ENCODE measurements around the gene KIAA1217. TPM values are rescaled to one million over a fixed set of nuclear protein-coding genes. Genes with fewer than 3 reads are reported as not detected.

The KIAA1217 gene
- polyA plus RNA-seq, 1 donor = 54.9 TPM

- H3K4me3 ChIP-seq (ENCODE audit: low read length) = no peak overlapping the region
- no peak for DNase-seq
- H3K4me1 ChIP-seq (ENCODE audit: control insufficient read depth, insufficient read depth, low read length) = no peaks in the 10 kb centered on the region
- H3K9me3 ChIP-seq (ENCODE audit: control insufficient read depth, low read depth, low read length) = peaks cover 2% of the 10 kb centered on the region
- no peaks in the 10 kb centered on the region for H3K27me3 ChIP-seq (ENCODE audit: control insufficient read depth, insufficient read depth, low read length)
- whole genome bisulfite sequencing (ENCODE audit: insufficient coverage, low lambda C conversion rate) = no CpG with 5 or more reads among the region's 11 CpGs
- peaks cover 5% of the 10 kb centered on the region for H3K36me3 ChIP-seq (ENCODE audit: control insufficient read depth, insufficient read depth, low read length)
- H3K27ac ChIP-seq (ENCODE audit: low read length) = no peak overlapping the region
Observed at GRCh38 chr10:24307696-24308485, 99.0 kb downstream of the KIAA1217 start.

- no peak overlapping the region for H3K4me3 ChIP-seq (ENCODE audit: low read length)
- WGBS (ENCODE audit: insufficient coverage, low lambda C conversion rate) = no CpG with 5 or more reads among the region's 5 CpGs
- H3K9me3 ChIP-seq (ENCODE audit: control insufficient read depth, low read depth, low read length) = peaks cover 2% of the 10 kb centered on the region
- H3K27me3 ChIP-seq (ENCODE audit: control insufficient read depth, insufficient read depth, low read length) = no peaks in the 10 kb centered on the region
- H3K36me3 ChIP-seq (ENCODE audit: control insufficient read depth, insufficient read depth, low read length) = peaks cover 5% of the 10 kb centered on the region
- no peak overlapping the region for H3K27ac ChIP-seq (ENCODE audit: low read length)
- no peaks in the 10 kb centered on the region for H3K4me1 ChIP-seq (ENCODE audit: control insufficient read depth, insufficient read depth, low read length)
- DNase-seq = no peak
Observed at GRCh38 chr10:24310104-24310503, 101.2 kb downstream of the KIAA1217 start.

- Histone ChIP-seq H3K27me3 (ENCODE audit: control insufficient read depth, insufficient read depth, low read length) (no peaks in the 10 kb centered on the region), H3K4me3 (ENCODE audit: low read length) (no peak overlapping the region), H3K27ac (ENCODE audit: low read length) (no peak overlapping the region), H3K9me3 (ENCODE audit: control insufficient read depth, low read depth, low read length) (peaks cover 2% of the 10 kb centered on the region), H3K36me3 (ENCODE audit: control insufficient read depth, insufficient read depth, low read length) (peaks cover 5% of the 10 kb centered on the region), H3K4me1 (ENCODE audit: control insufficient read depth, insufficient read depth, low read length) (no peaks in the 10 kb centered on the region)
- DNase-seq = no peak
- WGBS (ENCODE audit: insufficient coverage, low lambda C conversion rate) = 83% methylated on average over 1 of the region's 6 CpGs
Observed at GRCh38 chr10:24311888-24312287, 103.0 kb downstream of the KIAA1217 start.

- H3K4me1 ChIP-seq (ENCODE audit: control insufficient read depth, insufficient read depth, low read length) = peaks cover 2% of the 10 kb centered on the region
- H3K27ac ChIP-seq (ENCODE audit: low read length) = no peak overlapping the region
- WGBS (ENCODE audit: insufficient coverage, low lambda C conversion rate) = no CpG with 5 or more reads among the region's 10 CpGs
- no peaks in the 10 kb centered on the region for H3K27me3 ChIP-seq (ENCODE audit: control insufficient read depth, insufficient read depth, low read length)
- peaks cover 2% of the 10 kb centered on the region for H3K9me3 ChIP-seq (ENCODE audit: control insufficient read depth, low read depth, low read length)
- no peak for DNase-seq
- H3K36me3 ChIP-seq (ENCODE audit: control insufficient read depth, insufficient read depth, low read length) = peaks cover 5% of the 10 kb centered on the region
- H3K4me3 ChIP-seq (ENCODE audit: low read length) = no peak overlapping the region
Observed at GRCh38 chr10:24313283-24313682, 104.3 kb downstream of the KIAA1217 start.

- WGBS (ENCODE audit: insufficient coverage, low lambda C conversion rate) = 92% methylated on average over 2 of the region's 7 CpGs
- Histone ChIP-seq H3K4me3 (ENCODE audit: low read length) (no peak overlapping the region), H3K27ac (ENCODE audit: low read length) (no peak overlapping the region), H3K27me3 (ENCODE audit: control insufficient read depth, insufficient read depth, low read length) (no peaks in the 10 kb centered on the region), H3K36me3 (ENCODE audit: control insufficient read depth, insufficient read depth, low read length) (peaks cover 3% of the 10 kb centered on the region), H3K9me3 (ENCODE audit: control insufficient read depth, low read depth, low read length) (no peaks in the 10 kb centered on the region), H3K4me1 (ENCODE audit: control insufficient read depth, insufficient read depth, low read length) (peaks cover 5% of the 10 kb centered on the region)
- DNase-seq = no peak
Observed at GRCh38 chr10:24315211-24315610, 106.3 kb downstream of the KIAA1217 start.

- no peaks in the 10 kb centered on the region for H3K36me3 ChIP-seq (ENCODE audit: control insufficient read depth, insufficient read depth, low read length)
- peaks cover 5% of the 10 kb centered on the region for H3K4me1 ChIP-seq (ENCODE audit: control insufficient read depth, insufficient read depth, low read length)
- peak overlapping the region; percentile 47 for H3K27ac ChIP-seq (ENCODE audit: low read length)
- H3K4me3 ChIP-seq (ENCODE audit: low read length) = no peak overlapping the region
- DNase-seq = peak; percentile 29 to 64
- H3K9me3 ChIP-seq (ENCODE audit: control insufficient read depth, low read depth, low read length) = no peaks in the 10 kb centered on the region
- H3K27me3 ChIP-seq (ENCODE audit: control insufficient read depth, insufficient read depth, low read length) = no peaks in the 10 kb centered on the region
- 60% methylated on average over 2 of the region's 5 CpGs for WGBS (ENCODE audit: insufficient coverage, low lambda C conversion rate)
Observed at GRCh38 chr10:24318517-24318916, 109.6 kb downstream of the KIAA1217 start.

GRCh38 chr10:24320373-24320772, 111.4 kb downstream of the KIAA1217 start:
- Histone ChIP-seq H3K4me1 (ENCODE audit: control insufficient read depth, insufficient read depth, low read length) (peaks cover 5% of the 10 kb centered on the region), H3K4me3 (ENCODE audit: low read length) (no peak overlapping the region), H3K27ac (ENCODE audit: low read length) (no peak overlapping the region), H3K36me3 (ENCODE audit: control insufficient read depth, insufficient read depth, low read length) (peaks cover 2% of the 10 kb centered on the region), H3K27me3 (ENCODE audit: control insufficient read depth, insufficient read depth, low read length) (no peaks in the 10 kb centered on the region), H3K9me3 (ENCODE audit: control insufficient read depth, low read depth, low read length) (no peaks in the 10 kb centered on the region)
- 80% methylated on average over 2 of the region's 2 CpGs for WGBS (ENCODE audit: insufficient coverage, low lambda C conversion rate)
- no peak for DNase-seq

- H3K36me3 ChIP-seq (ENCODE audit: control insufficient read depth, insufficient read depth, low read length) = peaks cover 3% of the 10 kb centered on the region
- WGBS (ENCODE audit: insufficient coverage, low lambda C conversion rate) = 100% methylated on average over 1 of the region's 3 CpGs
- no peak for DNase-seq
- H3K4me3 ChIP-seq (ENCODE audit: low read length) = no peak overlapping the region
- no peak overlapping the region for H3K27ac ChIP-seq (ENCODE audit: low read length)
- H3K4me1 ChIP-seq (ENCODE audit: control insufficient read depth, insufficient read depth, low read length) = no peaks in the 10 kb centered on the region
- peaks cover 3% of the 10 kb centered on the region for H3K9me3 ChIP-seq (ENCODE audit: control insufficient read depth, low read depth, low read length)
- no peaks in the 10 kb centered on the region for H3K27me3 ChIP-seq (ENCODE audit: control insufficient read depth, insufficient read depth, low read length)
Observed at GRCh38 chr10:24324651-24325050, 115.7 kb downstream of the KIAA1217 start.

- WGBS (ENCODE audit: insufficient coverage, low lambda C conversion rate) = 83% methylated on average over 2 of the region's 5 CpGs
- Histone ChIP-seq H3K27ac (ENCODE audit: low read length) (no peak overlapping the region), H3K4me3 (ENCODE audit: low read length) (no peak overlapping the region), H3K4me1 (ENCODE audit: control insufficient read depth, insufficient read depth, low read length) (no peaks in the 10 kb centered on the region), H3K36me3 (ENCODE audit: control insufficient read depth, insufficient read depth, low read length) (no peaks in the 10 kb centered on the region), H3K9me3 (ENCODE audit: control insufficient read depth, low read depth, low read length) (peaks cover 3% of the 10 kb centered on the region), H3K27me3 (ENCODE audit: control insufficient read depth, insufficient read depth, low read length) (no peaks in the 10 kb centered on the region)
- DNase-seq = peak in 1 of 2 donors; percentile 17
Observed at GRCh38 chr10:24331457-24331856, 122.5 kb downstream of the KIAA1217 start.

GRCh38 chr10:24333736-24334135, 124.8 kb downstream of the KIAA1217 start:
- Histone ChIP-seq H3K9me3 (ENCODE audit: control insufficient read depth, low read depth, low read length) (no peaks in the 10 kb centered on the region), H3K4me1 (ENCODE audit: control insufficient read depth, insufficient read depth, low read length) (no peaks in the 10 kb centered on the region), H3K4me3 (ENCODE audit: low read length) (no peak overlapping the region), H3K36me3 (ENCODE audit: control insufficient read depth, insufficient read depth, low read length) (no peaks in the 10 kb centered on the region), H3K27me3 (ENCODE audit: control insufficient read depth, insufficient read depth, low read length) (no peaks in the 10 kb centered on the region), H3K27ac (ENCODE audit: low read length) (no peak overlapping the region)
- DNase-seq = no peak

Data from large intestine (tissue), 3 donors.